Gastrocnemius medialis (tissue), 4 donors: ENCODE data around the gene CYP20A1.

Experiments
- POLR2A ChIP-seq, 2 donors: fragments of 450-650 bp; IDR thresholded peaks; one replicate each; pipeline ENCODE4 v1.6.1; 2017; ENCODE audit warnings: antibody characterized with exemption in 2 of 2, mild to moderate bottlenecking in 2 of 2, moderate library complexity in 2 of 2
- TF ChIP-seq, protein P1 (sequence below), 5 experiments: fragments of 450-650 bp in 3 of 5; fragments of 200-600 bp in 2 of 5; sonication (generic) in 2 of 5; IDR thresholded peaks in 4 of 5; conservative IDR thresholded peaks in 1 of 5; 1 replicate in 4 of 5; 2 replicates in 1 of 5; pipeline ENCODE4 v1.5.1; 2016 to 2019; ENCODE audit warnings: antibody characterized with exemption in 5 of 5, mild to moderate bottlenecking in 3 of 5, moderate library complexity in 3 of 5

DNA sequence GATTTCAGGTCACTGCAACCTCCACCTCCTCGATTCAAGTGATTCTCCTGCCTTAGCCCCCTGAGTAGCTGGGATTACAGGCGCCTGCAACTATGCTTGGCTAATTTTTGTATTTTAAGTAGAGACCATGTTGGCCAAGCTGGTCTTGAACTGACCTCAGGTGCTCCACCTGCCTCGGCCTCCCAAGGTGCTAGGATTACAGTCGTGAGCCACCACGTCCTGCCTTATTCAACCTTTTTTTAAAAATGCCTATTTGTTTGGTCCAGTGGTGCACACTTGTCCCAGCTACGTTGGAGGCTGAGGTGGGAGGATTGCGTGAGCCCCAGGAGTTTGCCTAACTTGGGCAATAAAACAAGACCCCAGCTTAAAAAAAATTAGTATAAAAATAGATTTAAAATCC lies 43.3 kb downstream of the CYP20A1 start:
- TF ChIP-seq POLR2A (IDR thresholded peaks at IDR 0.05) = no peak
- TF ChIP-seq, protein P1, sequence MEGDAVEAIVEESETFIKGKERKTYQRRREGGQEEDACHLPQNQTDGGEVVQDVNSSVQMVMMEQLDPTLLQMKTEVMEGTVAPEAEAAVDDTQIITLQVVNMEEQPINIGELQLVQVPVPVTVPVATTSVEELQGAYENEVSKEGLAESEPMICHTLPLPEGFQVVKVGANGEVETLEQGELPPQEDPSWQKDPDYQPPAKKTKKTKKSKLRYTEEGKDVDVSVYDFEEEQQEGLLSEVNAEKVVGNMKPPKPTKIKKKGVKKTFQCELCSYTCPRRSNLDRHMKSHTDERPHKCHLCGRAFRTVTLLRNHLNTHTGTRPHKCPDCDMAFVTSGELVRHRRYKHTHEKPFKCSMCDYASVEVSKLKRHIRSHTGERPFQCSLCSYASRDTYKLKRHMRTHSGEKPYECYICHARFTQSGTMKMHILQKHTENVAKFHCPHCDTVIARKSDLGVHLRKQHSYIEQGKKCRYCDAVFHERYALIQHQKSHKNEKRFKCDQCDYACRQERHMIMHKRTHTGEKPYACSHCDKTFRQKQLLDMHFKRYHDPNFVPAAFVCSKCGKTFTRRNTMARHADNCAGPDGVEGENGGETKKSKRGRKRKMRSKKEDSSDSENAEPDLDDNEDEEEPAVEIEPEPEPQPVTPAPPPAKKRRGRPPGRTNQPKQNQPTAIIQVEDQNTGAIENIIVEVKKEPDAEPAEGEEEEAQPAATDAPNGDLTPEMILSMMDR (IDR thresholded peaks at IDR 0.05 in 4 of 5, conservative IDR thresholded peaks at IDR 0.05 in 1 of 5) = no peak
